NCI-H2196 (cell line): ENCODE results near the gene CYP46A1.

ENCODE experiments used
- DNase-seq: peaks from one replicate; lab custom pipeline; 2025; ENCODE audit not compliant: unreplicated experiment; lab: John Stamatoyannopoulos, UW

CYP46A1 gene

GRCh38 chr14:99672506-99673304 lies 11.4 kb upstream of the CYP46A1 start:
- no peak for DNase-seq

DNA sequence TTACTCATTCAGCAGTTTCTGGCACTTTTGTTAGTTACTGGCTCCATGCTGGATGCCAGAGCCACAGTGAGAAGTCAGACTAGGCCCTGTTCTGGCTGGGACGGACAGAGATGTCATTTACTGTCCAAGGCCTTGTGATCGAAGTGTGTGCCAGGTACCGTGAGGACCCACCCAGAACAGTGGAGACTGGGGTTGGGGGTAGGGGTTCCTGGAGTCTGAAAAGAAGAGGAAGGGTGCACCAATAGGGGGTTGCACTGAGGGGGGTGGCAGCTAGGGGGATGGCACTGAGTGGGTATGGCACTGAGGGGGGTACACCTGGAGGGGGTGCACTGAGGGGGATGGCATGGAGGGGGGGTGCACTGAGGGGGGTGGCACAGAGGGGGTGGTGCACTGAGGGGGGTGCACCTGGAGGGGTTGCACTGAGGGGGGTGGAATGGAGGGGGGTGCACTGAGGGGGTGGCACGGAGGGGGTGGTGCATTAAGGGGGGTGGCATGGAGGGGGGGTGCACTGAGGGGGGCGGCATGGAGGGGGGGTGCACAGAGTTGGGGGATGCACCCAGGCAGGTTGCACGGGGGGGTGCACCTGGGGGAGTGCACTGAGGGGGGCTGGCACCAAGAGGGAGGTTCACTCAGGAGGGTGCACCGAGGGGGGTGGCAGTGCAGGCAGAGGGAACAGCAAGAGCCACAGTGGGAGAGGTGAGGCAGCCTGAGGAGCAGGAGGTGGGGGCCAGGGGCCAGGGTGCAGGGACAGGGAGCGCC lies 10.6 kb upstream of the CYP46A1 start:
- DNase-seq: no peak

GRCh38 chr14:99674064-99674650 lies 9.9 kb upstream of the CYP46A1 start:
- no peak for DNase-seq

- DNase-seq: no peak
Observed at GRCh38 chr14:99674776-99675381, 9.2 kb upstream of the CYP46A1 start.

DNA sequence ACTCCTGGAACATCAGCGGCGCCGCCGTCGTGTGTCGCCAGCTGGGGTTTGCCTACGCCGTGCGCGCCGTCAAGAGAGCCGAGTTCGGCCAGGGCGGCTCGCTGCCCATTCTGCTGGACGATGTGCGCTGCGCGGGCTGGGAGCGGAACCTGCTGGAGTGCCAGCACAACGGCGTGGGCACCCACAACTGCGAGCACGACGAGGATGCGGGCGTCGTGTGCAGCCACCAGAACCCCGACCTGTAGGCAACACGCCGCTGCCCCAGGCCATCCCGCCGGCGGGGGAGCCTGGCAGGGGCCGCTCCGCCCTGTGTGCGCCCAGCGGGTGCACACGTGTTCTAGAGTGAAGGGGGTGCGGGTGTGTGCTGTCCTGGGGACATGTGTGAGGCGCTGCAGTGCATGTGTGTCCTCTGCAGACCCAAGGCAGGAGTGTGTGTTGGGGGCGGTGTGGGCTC lies 8.7 kb upstream of the CYP46A1 start:
- no peak for DNase-seq

DNA sequence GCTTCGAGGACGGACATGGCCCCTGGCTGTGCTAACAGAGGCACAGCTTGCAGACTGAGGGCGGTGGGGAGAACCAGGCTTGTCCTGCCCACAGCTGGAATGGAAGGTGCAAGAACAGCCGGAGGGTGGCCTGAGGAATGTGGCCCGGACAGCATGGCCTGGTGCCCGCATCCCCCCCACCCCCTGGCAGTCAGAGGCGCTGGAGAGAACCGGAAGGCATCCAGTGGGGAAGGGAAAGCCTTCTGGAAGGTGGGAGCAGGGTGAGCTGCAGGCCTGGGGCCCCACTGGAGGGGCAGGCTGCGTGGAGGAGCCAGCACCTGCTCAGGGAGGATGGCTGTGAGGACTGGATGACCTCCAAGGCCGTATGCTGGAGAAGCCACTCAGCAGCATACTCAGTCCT lies 8.1 kb upstream of the CYP46A1 start:
- no peak for DNase-seq

DNA sequence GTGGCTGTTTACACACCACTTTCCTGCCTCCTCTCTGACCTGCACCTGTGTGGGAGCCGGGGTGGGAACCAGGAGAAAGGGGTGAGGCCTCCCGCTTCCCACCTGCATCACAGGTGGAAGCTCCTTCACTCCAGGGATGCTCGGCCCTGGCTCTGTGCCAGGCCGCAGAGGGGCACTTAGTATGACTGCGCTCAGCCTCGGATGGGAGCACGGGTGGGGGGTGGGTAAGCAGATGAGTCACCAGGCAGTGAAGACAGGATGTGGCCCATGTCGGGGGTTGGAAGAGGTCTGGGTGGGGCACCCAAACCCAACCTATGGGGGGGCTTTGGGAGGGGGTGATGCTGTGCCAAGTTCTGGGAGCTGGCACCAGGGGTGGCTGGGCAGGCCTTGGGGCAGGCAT lies 7.4 kb upstream of the CYP46A1 start:
- DNase-seq: no peak

DNA sequence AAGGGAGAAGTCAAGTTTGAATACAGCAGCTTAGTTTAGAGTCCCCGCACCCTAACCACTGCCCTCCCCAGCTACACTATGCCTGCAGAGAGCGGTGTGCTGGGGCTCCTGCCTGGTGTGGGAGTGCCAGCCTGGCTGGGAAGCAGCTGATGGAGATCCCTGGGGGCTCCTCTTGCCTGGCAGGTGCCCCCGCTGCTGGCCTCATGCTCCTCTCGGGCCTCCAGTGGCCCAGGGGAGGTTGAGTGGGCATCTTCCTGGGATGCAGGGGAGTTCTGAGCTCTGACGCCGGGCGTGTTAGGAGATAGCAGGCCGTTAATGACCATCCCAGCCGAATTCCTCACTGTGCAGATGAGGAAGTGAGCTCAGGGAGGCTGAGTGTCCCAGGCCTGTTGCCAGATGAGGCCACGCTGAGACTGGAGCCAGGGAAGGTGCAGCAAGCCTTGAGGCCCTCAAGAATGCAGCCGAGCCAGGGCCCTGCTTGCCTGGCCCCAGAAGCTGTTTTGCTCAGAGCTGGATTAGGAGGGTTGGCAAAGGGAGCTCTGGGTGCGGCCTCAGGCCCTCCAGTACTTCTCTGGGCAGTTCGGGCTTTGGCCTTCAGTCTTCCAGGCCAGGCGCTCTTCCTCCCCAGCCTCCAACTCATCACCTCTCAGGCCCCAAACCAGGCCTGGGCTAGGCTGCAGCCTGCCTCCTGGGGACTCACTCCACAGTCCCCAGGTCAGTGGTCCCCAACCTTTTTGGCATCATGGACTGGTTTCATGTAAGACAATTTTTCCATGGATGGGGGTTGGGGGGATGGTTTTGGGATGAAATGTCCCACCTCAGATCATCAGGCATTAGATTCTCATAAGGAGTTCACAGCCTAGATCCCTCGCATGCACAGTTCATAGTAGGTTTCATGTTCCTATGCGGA lies 6.6 kb upstream of the CYP46A1 start:
- no peak for DNase-seq

DNA sequence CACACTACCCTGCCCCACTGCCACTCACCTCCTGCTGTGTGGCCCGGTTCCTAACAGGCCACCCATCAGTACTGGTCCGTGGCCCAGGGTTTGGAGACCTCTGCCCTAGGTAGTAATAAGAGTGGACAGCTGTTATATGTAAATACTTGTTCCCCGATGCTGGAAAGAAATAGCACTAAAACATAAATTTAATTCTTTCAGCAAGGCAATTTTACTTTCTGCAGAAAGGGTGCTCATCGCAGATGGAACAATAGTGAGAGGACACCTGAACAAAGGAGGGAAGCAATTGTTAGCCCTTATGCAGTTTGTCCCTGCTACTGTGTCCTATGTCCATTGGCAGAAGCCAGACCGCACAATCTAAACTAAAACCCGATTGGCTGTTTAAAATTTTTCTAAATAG lies 5.9 kb upstream of the CYP46A1 start:
- no peak for DNase-seq

GRCh38 chr14:99679111-99679510 lies 5.0 kb upstream of the CYP46A1 start:
- no peak for DNase-seq

GRCh38 chr14:99679543-99679942 lies 4.6 kb upstream of the CYP46A1 start:
- DNase-seq: no peak

DNA sequence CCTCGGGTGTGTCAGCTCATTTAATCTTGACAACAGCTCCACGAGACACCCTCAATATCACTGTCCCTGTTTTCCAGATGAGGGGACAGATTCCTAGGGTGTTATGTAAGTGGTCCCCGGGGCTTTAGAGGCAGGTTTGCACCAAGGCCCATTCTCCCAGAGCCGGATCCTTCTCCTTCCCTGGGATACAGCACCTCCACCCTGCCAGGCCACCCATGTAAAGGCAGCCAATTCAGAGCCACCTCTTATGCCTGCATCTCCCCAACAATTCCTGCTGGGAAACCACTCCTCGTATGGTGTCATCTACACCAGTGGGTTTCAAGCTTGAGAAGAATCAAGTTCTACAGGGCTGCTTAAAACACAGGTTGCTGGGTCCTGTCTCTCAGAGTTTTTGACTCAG lies 4.1 kb upstream of the CYP46A1 start:
- no peak for DNase-seq

DNA sequence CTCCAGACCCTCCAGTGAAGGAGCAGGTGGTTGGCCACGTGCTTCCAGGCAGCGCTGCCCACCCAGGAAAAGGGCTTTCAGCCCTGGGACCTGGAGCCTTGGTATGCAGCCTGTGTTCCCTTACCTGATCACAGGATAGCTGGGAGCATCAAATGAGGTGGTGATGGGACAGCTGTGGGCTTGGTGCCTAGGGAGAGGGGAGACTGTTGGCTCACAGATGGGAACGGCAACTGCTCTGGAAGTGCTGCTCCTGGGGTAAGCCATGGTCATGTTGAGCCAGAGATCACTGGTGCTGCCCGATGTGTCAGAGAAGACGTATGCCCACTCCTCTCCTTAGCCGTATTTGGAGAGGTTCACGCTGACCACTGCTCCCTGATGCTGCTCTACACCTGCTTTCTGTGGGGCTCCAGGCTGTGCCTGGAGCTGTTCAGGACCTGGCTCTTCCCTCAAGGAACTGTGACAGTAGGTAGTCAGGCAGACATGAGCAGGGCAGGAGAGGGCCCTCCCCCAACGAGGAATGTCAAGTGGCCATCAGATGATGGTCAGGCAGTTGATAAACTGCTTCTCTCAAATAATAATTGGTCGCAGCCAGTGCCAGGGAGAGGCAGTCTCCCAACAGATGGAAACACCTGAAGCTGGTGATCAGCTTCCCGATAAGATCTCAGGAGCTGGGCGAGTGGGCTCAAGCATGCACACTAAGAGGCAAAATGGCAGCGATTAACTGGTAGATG lies 2.8 kb upstream of the CYP46A1 start:
- DNase-seq: no peak

DNA sequence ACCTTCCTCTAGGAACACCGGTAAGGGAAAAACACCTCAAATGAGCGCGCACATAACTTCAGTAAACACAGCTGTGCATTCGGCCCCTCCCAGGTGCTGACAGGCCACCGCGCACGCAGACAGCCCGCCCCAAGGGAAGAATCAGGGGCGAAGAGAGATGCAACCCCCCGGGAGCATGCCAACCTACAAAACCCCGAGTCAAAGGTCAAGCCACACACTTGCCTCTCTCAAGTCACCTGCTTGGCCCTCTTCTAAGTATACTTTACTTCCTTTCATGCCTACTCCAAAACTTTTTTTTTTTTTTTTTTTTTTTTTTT lies 2.3 kb upstream of the CYP46A1 start:
- DNase-seq: no peak

- peak; percentile 74 for DNase-seq
Observed at GRCh38 chr14:99682809-99683618, 1.1 kb upstream of the CYP46A1 start.

DNA sequence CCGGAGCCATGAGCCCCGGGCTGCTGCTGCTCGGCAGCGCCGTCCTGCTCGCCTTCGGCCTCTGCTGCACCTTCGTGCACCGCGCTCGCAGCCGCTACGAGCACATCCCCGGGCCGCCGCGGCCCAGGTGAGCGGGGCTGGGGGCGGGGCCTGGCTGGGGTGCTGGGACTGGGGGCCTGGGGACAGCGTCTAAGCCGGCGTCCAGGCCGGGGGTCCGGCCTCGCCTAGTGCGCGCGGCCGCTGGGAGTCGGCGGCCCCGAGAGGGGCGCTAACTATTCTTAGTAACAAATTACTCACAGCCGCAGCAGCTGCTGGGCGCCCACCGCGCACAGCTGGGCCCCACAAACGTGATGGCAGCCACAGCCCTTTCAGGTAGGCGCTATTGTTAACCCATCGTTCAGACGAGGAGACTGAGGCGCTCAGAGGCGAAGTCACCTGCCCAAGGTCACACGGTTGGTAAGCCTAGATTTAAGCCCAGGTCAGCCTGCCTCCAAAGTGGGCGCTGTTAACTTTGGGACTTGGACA lies 374 bp downstream of the CYP46A1 start:
- DNase-seq: no peak

GRCh38 chr14:99685151-99685591 lies 1.1 kb downstream of the CYP46A1 start:
- DNase-seq: no peak

DNA sequence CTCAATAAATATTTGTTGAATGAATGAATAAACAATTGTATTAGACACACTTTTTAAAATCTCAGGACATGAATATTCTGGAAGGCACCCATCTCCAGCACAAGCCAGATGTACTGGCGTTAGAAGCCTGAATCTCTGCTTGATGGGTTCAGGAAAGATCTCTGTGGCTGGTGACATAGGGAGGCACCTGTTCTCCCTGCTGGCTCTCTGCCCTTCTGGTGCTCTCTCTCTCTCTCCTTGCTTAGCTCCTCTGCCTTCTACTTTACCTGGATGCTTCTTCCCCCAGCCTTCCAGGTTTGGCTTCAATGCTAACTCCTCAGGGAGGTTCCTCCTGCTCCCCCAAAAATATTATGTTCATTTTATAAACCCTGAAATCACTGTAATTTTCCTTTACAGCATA lies 1.5 kb downstream of the CYP46A1 start:
- DNase-seq: no peak
